LNCaP clone FGC (cell line): ENCODE results near the gene ETV3.

Source experiments
- DNase-seq: peaks from one replicate; pipeline ENCODE4 v3.0.0-alpha.2; 2011; ENCODE audit warnings: low read depth
- H3K4me3 ChIP-seq: 2 replicates; pipeline ENCODE4 v1.5.1; 2011; ENCODE audit warnings: mild to moderate bottlenecking, low read depth, low read length, control low read depth
- CTCF ChIP-seq: IDR thresholded peaks from 2 replicates; pipeline ENCODE4 v1.5.1; 2012; ENCODE audit warnings: mild to moderate bottlenecking; ENCODE audit not compliant: control insufficient read depth, insufficient read depth; ENCODE audit errors: extremely low read depth

Gene ETV3

GRCh38 chr1:157081707-157082106 lies 56.5 kb downstream of the ETV3 start:
- no peak overlapping the region for H3K4me3 ChIP-seq
- TF ChIP-seq CTCF = no peak
- DNase-seq = no peak

GRCh38 chr1:157080714-157081113 lies 57.5 kb downstream of the ETV3 start:
- DNase-seq = no peak
- no peak for TF ChIP-seq CTCF
- no peak overlapping the region for H3K4me3 ChIP-seq

GRCh38 chr1:157077394-157077793 lies 60.8 kb downstream of the ETV3 start:
- DNase-seq = no peak
- no peak overlapping the region for H3K4me3 ChIP-seq
- no peak for TF ChIP-seq CTCF

DNA sequence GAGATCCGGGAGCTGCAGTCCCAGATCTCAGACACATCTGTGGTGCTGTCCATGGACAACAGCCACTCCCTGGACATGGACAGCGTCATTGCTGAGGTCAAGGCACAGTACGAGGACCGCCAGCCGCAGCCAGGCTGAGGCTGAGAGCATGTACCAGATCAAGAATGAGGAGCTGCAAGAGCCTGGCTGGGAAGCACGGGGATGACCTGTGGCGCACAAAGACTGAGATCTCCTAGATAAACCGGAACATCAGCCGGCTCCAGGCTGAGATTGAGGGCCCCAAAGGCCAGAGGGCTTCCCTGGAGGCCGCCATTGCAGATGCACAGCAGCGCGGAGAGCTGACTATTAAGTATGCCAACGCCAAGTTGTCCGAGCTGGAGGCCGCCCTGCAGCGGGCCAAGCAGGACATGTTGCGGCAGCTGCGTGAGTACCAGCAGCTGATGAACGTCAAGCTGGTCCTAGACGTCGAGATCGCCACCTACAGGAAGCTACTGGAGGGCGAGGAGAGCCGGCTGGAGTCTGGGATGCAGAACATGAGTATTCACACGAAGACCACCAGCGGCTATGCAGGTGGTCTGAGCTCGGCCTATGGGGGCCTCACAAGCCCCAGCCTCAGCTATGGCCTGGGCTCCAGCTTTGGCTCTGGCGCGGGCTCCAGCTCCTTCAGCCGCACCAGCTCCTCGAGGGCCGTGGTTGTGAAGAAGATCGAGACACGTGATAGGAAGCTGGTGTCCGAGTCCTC lies 64.1 kb downstream of the ETV3 start:
- peak; percentile 58 for TF ChIP-seq CTCF
- no peak overlapping the region for H3K4me3 ChIP-seq
- peak; percentile 8 for DNase-seq
